Nephron (organoid): ENCODE data around the gene KIRREL1.
"Not testable (repeated sequence)": the region's sequence is repeated elsewhere in the genome, so short reads cannot be mapped to it uniquely, and the experiment has no call there.

Experiments used
- H3K27ac Mint-ChIP-seq, 3 experiments: 2 replicates each; pipeline ENCODE4 v1.8.0; 2020; ENCODE audit warnings: mixed read lengths in 3 of 3, mild to moderate bottlenecking in 2 of 3, moderate library complexity in 1 of 3
- H3K27me3 Mint-ChIP-seq: 2 replicates; pipeline ENCODE4 v1.8.0; 2021; ENCODE audit warnings: low read depth, mild to moderate bottlenecking, moderate library complexity, mixed read lengths
- H3K36me3 Mint-ChIP-seq: 2 replicates; pipeline ENCODE4 v1.8.0; 2020; ENCODE audit warnings: low read depth, mixed read lengths
- H3K4me1 Mint-ChIP-seq: 2 replicates; pipeline ENCODE4 v1.8.0; 2020; ENCODE audit warnings: mixed read lengths
- H3K4me3 Mint-ChIP-seq, 3 experiments: 2 replicates each; pipeline ENCODE4 v1.8.0; 2020; ENCODE audit warnings: mild to moderate bottlenecking in 3 of 3, mixed read lengths in 3 of 3, moderate library complexity in 2 of 3
- H3K9me3 Mint-ChIP-seq: 2 replicates; pipeline ENCODE4 v1.8.0; 2020; ENCODE audit warnings: mixed read lengths
- TF ChIP-seq, protein P1 (sequence below), 3 experiments: fragments of 200-600 bp; sonication (generic); IDR thresholded peaks; one replicate each; pipeline ENCODE4 v1.5.0; 2021; ENCODE audit warnings: antibody characterized with exemption in 3 of 3; ENCODE audit not compliant: unreplicated experiment in 3 of 3

Gene KIRREL1

DNA sequence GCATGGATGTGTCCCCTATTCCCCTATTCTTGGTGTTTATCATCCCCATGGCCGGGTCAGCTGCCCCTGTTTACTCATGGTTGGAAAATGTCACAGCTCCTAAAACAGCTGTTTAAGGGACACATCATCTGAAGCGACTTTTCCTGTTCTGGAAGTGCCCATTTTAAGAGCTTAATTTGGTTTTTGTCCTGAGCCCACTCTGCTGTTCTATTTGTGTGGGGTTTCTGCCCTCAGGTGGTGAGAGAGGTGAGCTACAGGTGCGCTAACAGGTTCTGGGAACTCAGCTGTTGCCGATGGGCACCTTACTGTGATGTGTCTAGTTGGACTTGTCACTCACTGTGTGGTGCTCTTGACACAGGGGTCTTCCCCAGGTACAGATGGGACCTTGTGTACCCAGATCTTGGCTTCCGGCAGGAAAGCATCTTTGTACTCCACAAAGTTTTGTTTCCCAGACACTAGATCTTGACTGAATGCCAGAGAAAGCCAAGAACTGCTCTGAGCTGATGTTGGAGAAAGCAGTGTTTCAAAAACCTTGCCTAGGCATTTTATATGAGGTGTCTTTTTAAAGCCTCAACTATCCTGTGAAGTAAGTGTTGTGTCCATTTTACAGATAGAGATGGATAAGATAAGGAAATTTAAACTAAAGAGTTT, 128.3 kb downstream of the KIRREL1 start:
- H3K27ac Mint-ChIP-seq, result peak overlapping the region; percentile 34 to 81 (median 66)
- no peaks in the 10 kb centered on the region for H3K36me3 Mint-ChIP-seq
- H3K27me3 Mint-ChIP-seq, result peaks cover 29% of the 10 kb centered on the region
- TF ChIP-seq, protein P1, sequence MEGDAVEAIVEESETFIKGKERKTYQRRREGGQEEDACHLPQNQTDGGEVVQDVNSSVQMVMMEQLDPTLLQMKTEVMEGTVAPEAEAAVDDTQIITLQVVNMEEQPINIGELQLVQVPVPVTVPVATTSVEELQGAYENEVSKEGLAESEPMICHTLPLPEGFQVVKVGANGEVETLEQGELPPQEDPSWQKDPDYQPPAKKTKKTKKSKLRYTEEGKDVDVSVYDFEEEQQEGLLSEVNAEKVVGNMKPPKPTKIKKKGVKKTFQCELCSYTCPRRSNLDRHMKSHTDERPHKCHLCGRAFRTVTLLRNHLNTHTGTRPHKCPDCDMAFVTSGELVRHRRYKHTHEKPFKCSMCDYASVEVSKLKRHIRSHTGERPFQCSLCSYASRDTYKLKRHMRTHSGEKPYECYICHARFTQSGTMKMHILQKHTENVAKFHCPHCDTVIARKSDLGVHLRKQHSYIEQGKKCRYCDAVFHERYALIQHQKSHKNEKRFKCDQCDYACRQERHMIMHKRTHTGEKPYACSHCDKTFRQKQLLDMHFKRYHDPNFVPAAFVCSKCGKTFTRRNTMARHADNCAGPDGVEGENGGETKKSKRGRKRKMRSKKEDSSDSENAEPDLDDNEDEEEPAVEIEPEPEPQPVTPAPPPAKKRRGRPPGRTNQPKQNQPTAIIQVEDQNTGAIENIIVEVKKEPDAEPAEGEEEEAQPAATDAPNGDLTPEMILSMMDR (IDR thresholded peaks at IDR 0.05; ENCODE audit: unreplicated experiment in 3 of 3), result peak; percentile 80 to 81 (median 81)
- peaks cover 36% of the 10 kb centered on the region for H3K4me1 Mint-ChIP-seq
- H3K9me3 Mint-ChIP-seq, result no peaks in the 10 kb centered on the region
- no peak overlapping the region for H3K4me3 Mint-ChIP-seq

DNA sequence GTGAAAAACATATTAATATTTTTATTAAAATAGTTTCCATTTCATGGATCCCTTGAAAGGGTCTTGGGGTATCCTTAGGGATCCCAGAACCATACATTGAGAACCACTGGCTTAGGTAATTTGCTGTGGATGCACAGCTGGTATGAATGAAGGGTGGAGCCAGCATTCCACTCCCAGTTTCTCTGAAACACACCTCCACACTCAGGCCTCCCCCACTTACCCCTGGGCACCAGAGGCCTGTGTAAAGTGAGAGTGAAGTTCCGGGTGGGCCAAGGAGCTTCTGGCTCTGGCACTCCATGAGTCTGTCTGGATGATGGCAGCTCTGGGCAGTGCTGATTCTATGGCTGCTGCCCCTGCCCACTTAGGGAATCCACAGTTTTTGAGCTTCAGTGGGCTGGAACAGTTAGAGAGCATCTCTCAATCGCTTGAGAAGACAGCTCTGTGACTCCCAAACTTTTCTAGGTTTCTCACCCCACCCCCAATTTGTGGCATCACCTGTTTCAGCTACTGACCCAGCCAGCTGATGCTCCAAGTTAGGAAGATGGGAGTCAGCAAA, 129.5 kb downstream of the KIRREL1 start:
- Mint-ChIP-seq H3K27ac (peak overlapping the region in 1 of 3 experiments; percentile 20), H3K4me3 (no peak overlapping the region), H3K9me3 (no peaks in the 10 kb centered on the region), H3K36me3 (no peaks in the 10 kb centered on the region), H3K27me3 (peaks cover 27% of the 10 kb centered on the region), H3K4me1 (peaks cover 33% of the 10 kb centered on the region)
- TF ChIP-seq, protein P1 (IDR thresholded peaks at IDR 0.05; ENCODE audit: unreplicated experiment in 3 of 3), result no peak

DNA sequence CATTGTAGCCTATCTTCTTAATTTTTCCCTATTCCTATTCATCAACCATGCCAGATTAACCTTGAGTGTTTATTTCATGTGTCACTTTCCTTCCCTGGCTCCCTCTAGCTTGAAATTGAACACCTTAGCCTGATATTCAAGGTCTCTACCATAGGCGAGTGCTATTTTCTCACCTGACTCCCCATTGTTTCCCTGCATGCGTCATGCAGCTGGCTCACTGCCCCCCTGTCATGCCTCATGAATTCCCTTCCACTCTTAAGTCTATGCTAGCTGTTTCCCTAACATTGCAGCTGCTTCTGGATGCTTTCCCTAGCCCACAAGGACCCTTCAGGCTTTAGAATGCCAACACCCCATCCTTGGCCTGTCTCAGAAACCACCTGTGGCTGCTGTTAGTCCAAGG, 130.6 kb downstream of the KIRREL1 start:
- peaks cover 24% of the 10 kb centered on the region for H3K27me3 Mint-ChIP-seq

DNA sequence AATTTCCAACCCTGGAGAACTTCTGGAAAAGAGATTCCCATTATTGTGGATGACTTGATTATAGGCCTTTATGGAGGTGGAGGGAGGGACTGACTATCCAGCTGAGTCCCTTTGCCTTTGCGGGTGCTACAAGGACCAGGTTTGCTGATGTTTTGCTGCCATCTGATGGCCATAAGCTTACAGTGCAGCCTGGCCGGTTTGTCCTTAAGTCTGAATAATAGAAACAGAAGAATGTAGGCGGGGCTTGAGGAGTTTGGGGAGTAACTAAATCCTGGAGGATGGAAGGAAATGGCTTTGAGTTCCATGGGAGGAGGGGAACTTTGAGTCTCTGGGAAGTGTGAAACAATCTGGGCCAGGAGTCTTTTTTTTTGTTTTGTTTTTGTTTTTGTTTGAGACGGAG, 131.6 kb downstream of the KIRREL1 start:
- Mint-ChIP-seq H3K36me3 (no peaks in the 10 kb centered on the region), H3K4me3 (no peak overlapping the region), H3K4me1 (peaks cover 24% of the 10 kb centered on the region)

More for the DNA sequence above, 130.6 kb downstream of the KIRREL1 start:
- H3K9me3 Mint-ChIP-seq, result no peaks in the 10 kb centered on the region
- peak overlapping the region; percentile 18 to 88 (median 64) for H3K27ac Mint-ChIP-seq
- peaks cover 24% of the 10 kb centered on the region for H3K4me1 Mint-ChIP-seq
- TF ChIP-seq, protein P1 (IDR thresholded peaks at IDR 0.05; ENCODE audit: unreplicated experiment in 3 of 3), result no peak
- H3K4me3 Mint-ChIP-seq, result no peak overlapping the region
- no peaks in the 10 kb centered on the region for H3K36me3 Mint-ChIP-seq

DNA sequence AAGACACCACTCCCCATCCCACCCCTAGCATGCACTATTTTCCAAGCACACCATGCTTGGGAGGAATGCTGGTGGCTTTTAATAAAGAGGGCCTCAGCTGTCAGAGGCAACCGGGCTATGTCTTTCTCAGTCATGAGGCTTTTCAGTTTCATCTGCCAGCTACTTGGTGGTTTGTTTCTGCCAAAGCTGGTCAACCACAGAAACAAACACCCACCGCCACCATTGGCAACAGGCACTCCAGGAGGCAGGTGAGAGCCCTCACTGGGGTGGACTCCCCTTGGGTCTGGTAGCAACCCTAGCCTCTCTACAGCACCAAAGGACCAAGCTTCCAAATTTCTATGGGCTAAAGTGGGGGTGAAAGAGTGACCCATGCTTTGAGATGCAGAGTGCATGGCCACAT, 133.0 kb downstream of the KIRREL1 start:
- H3K27ac Mint-ChIP-seq, result no peak overlapping the region
- H3K9me3 Mint-ChIP-seq, result no peaks in the 10 kb centered on the region
- H3K4me3 Mint-ChIP-seq, result no peak overlapping the region
- TF ChIP-seq, protein P1 (IDR thresholded peaks at IDR 0.05; ENCODE audit: unreplicated experiment in 3 of 3), result no peak
- H3K4me1 Mint-ChIP-seq, result peaks cover 14% of the 10 kb centered on the region
- H3K27me3 Mint-ChIP-seq, result peaks cover 18% of the 10 kb centered on the region
- H3K36me3 Mint-ChIP-seq, result no peaks in the 10 kb centered on the region

More for the DNA sequence above, 131.6 kb downstream of the KIRREL1 start:
- Mint-ChIP-seq H3K27me3 (peaks cover 24% of the 10 kb centered on the region), H3K27ac (peak overlapping the region; percentile 2 to 26 (median 18)), H3K9me3 (no peaks in the 10 kb centered on the region)
- TF ChIP-seq, protein P1 (IDR thresholded peaks at IDR 0.05; ENCODE audit: unreplicated experiment in 3 of 3), result peak; percentile 94 to 97 (median 97)

DNA sequence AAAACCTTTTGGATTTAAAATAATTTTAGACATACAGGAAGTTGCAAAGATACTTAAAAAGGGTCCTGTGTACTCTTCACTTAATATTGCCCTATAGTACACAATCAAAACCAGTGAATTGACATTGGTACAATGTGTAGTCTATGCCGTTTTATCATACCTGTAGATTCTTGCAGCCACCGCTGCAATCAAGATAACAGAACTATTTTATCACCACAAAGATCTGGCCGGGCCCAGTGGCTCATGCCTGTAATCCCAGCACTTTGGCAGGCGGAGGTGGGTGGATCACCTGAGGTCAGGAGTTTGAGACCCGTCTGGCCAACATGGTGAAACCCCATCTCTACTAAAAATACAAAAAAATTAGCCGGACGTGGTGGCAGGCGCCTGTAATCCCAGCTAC, 135.1 kb downstream of the KIRREL1 start:
- H3K27ac Mint-ChIP-seq, H3K4me3 Mint-ChIP-seq, H3K9me3 Mint-ChIP-seq, H3K36me3 Mint-ChIP-seq, H3K27me3 Mint-ChIP-seq: not testable (repeated sequence)
- H3K4me1 Mint-ChIP-seq, result peaks cover 10% of the 10 kb centered on the region
